A549 (cell line): ENCODE results near the gene TSTD1. TPM values are rescaled to one million over a fixed set of nuclear protein-coding genes. Genes with fewer than 3 reads are reported as not detected.

Experiments used
- ATAC-seq, 2 experiments: fragments of 200-7000 bp in 1 of 2; fragments of >200 bp in 1 of 2; cut with Nextera tagmentation in 1 of 2; cut with Tn5 transposase in 1 of 2; 3 replicates each; pipeline versions ENCODE4 v1.8.0 to v1.9.1; 2018 to 2020; ENCODE audit warnings: mild to moderate bottlenecking in 1 of 2, moderate library complexity in 1 of 2
- CTCF ChIA-PET: fragments of 300-600 bp; sonication (Branson Sonifier 250); formaldehyde crosslinking; extraction: SDS; loops from one replicate; lab custom pipeline; 2021; ENCODE audit warnings: antibody characterized with exemption, inconsistent platforms; lab: Yijun Ruan, JAX
- POLR2A ChIA-PET: fragments of 350-600 bp; formaldehyde crosslinking; extraction: SDS; loops from one replicate; lab custom pipeline; 2021; ENCODE audit warnings: antibody characterized with exemption, inconsistent platforms; lab: Yijun Ruan, JAX
- DNase-seq, 2 experiments: peaks; one replicate each; pipeline versions ENCODE4 v3.0.0 to v3.0.0-alpha.2; 2011 to 2016; ENCODE audit warnings: low read depth in 1 of 2, low spot score in 1 of 2
- FAIRE-seq: peaks from 2 replicates; lab custom pipeline; 2011; peaks lifted over from hg19 to GRCh38; lab: Jason Lieb, UNC
- H3K27ac ChIP-seq, 2 experiments: fragments of >200 bp; sonication (Bioruptor Twin); formaldehyde crosslinking; 3 replicates each; pipeline ENCODE4 v1.5.1; 2016 to 2017
- H3K4me1 ChIP-seq: fragments of >200 bp; sonication (Bioruptor Twin); formaldehyde crosslinking; 3 replicates; pipeline ENCODE4 v1.6.1; 2016
- H3K4me2 ChIP-seq: fragments of >200 bp; sonication (Bioruptor Twin); formaldehyde crosslinking; 3 replicates; pipeline ENCODE4 v1.6.1; 2016
- H3K4me3 ChIP-seq: fragments of >200 bp; sonication (Bioruptor Twin); formaldehyde crosslinking; 3 replicates; pipeline ENCODE4 v1.5.1; 2016
- H3K9me3 ChIP-seq: fragments of >200 bp; sonication (Bioruptor Twin); formaldehyde crosslinking; 3 replicates; pipeline ENCODE4 v1.6.1; 2016
- BCL3 ChIP-seq: fragments of >200 bp; sonication (Bioruptor Twin); formaldehyde crosslinking; IDR thresholded peaks from 3 replicates; pipeline ENCODE4 v1.6.1; 2016
- CBX2 ChIP-seq: fragments of 200-600 bp; sonication (generic); IDR thresholded peaks from 2 replicates; pipeline ENCODE4 v1.6.1; 2016; ENCODE audit warnings: low read depth, mild to moderate bottlenecking, borderline replicate concordance
- CEBPB ChIP-seq, 2 experiments: fragments of >200 bp in 1 of 2; sonication (Bioruptor Twin) in 1 of 2; formaldehyde crosslinking in 1 of 2; IDR thresholded peaks; 2 replicates each; pipeline ENCODE4 v1.6.1; 2012 to 2016
- EHF ChIP-seq: fragments of 250-450 bp; sonication (Bioruptor Pico); IDR thresholded peaks from 2 replicates; pipeline ENCODE4 v1.5.0; 2020; ENCODE audit warnings: mild to moderate bottlenecking
- HES2 ChIP-seq: fragments of >200 bp; sonication (Bioruptor Twin); formaldehyde crosslinking; IDR thresholded peaks from 2 replicates; pipeline ENCODE4 v1.6.1; 2016
- HMGXB4 ChIP-seq: fragments of 250-450 bp; sonication (Bioruptor Pico); IDR thresholded peaks from 2 replicates; pipeline ENCODE4 v1.5.0; 2021; ENCODE audit warnings: mild to moderate bottlenecking, moderate library complexity, borderline replicate concordance
- HOXA7 ChIP-seq: fragments of 250-450 bp; sonication (Bioruptor Pico); IDR thresholded peaks from 2 replicates; pipeline ENCODE4 v1.5.0; 2020; ENCODE audit warnings: mild to moderate bottlenecking, moderate library complexity
- HOXB5 ChIP-seq: fragments of 250-450 bp; sonication (Bioruptor Pico); IDR thresholded peaks from 2 replicates; pipeline ENCODE4 v1.5.0; 2020; ENCODE audit warnings: mild to moderate bottlenecking, moderate library complexity
- JUNB ChIP-seq: fragments of >200 bp; sonication (Bioruptor Twin); formaldehyde crosslinking; IDR thresholded peaks from 2 replicates; pipeline ENCODE4 v1.6.1; 2016
- KDM5A ChIP-seq: fragments of 200-600 bp; sonication (generic); IDR thresholded peaks from 2 replicates; pipeline ENCODE4 v1.6.1; 2016; ENCODE audit warnings: antibody characterized with exemption, mild to moderate bottlenecking
- MAFK ChIP-seq: fragments of 450-650 bp; IDR thresholded peaks from 2 replicates; pipeline ENCODE4 v1.6.1; 2014; ENCODE audit not compliant: partially characterized antibody
- MAZ ChIP-seq: fragments of 150-350 bp; IDR thresholded peaks from 2 replicates; pipeline ENCODE4 v1.6.1; 2014; ENCODE audit warnings: antibody characterized with exemption, low read depth, low read length, borderline replicate concordance
- NFE2L2 ChIP-seq: fragments of 150-350 bp; conservative IDR thresholded peaks from 2 replicates; pipeline ENCODE4 v1.6.1; 2014; ENCODE audit warnings: low read length
- NPAS2 ChIP-seq: fragments of 250-450 bp; sonication (Bioruptor Pico); IDR thresholded peaks from 2 replicates; pipeline ENCODE4 v1.8.0; 2022; ENCODE audit warnings: mild to moderate bottlenecking, moderate library complexity, borderline replicate concordance
- REST ChIP-seq: fragments of 200-600 bp; sonication (generic); IDR thresholded peaks from 2 replicates; pipeline ENCODE4 v1.6.1; 2016; ENCODE audit warnings: antibody characterized with exemption, mild to moderate bottlenecking, moderate library complexity
- TP53 ChIP-seq: fragments of 250-450 bp; sonication (Bioruptor Pico); IDR thresholded peaks from 2 replicates; pipeline ENCODE4 v1.5.0; 2021; ENCODE audit warnings: mild to moderate bottlenecking, moderate library complexity
- USF2 ChIP-seq: fragments of 450-650 bp; IDR thresholded peaks from 2 replicates; pipeline ENCODE4 v1.6.1; 2014; ENCODE audit warnings: antibody characterized with exemption
- WGBS: methylation state at CpG from one replicate; pipeline ENCODE4 v1.1.6; 2017; ENCODE audit errors: missing lambda C conversion rate; 5-methylcytosine and 5-hydroxymethylcytosine counted together
- polyA plus RNA-seq, 4 experiments: library from polyadenylated mRNA; depleted of rRNA in 3 of 4; stranded (reverse); fragments of >200 nt; fragmentation: RNase III in 1 of 4; extraction: RNeasy Plus Mini Kit Qiagen cat#74134 plus additional on column Dnase treatment in 1 of 4; gene quantifications; 2 replicates in 3 of 4; 3 replicates in 1 of 4; pipeline ENCODE4 v1.2.3, GENCODE V29; 2011 to 2017
- TF ChIP-seq, protein P1 (sequence below): IDR thresholded peaks from 2 replicates; pipeline ENCODE4 v1.6.1; 2012

TSTD1 gene
- polyA plus RNA-seq, 2 of the 4 experiments (the other 2 are of a cell fraction): 0.17 TPM; not detected in 1

DNA sequence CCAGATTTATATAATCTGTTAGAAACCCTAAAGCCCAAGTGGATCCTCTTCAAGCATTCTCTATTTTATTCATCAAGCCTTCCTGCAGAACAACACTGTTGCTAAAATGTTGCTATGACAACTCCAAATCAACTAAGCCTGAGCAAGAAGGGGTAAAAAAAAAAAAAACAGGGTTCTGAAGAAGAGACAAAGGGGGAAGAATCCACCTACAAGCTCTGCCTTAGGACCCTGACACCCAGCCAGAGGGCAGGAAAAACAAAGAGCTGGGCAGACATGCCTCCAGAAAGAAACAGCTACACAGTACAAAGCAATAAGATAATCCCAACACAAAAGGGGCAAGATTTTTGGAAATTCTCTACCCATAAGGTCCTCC is 5.8 kb upstream of the TSTD1 start (continued):
- TF ChIP-seq KDM5A: no peak

GRCh38 chr1:161039546-161039945 is 782 bp upstream of the TSTD1 start:
- FAIRE-seq (no peak), DNase-seq (no peak), ATAC-seq (peak in 1 of 2 experiments; percentile 30; a peak in 1 of 6 replicates)
- TF ChIP-seq TP53 (no peak), USF2 (no peak), NFE2L2 (no peak), MAFK (no peak), BCL3 (no peak), JUNB (no peak), HOXA7 (no peak), HOXB5 (CRISPR knock-in tag) (no peak), CBX2 (no peak), CEBPB (IDR thresholded peaks at IDR 0.05) (no peak), KDM5A (no peak), HES2 (no peak), MAZ (no peak), REST (no peak), HMGXB4 (CRISPR knock-in tag) (no peak), NPAS2 (CRISPR knock-in tag) (no peak), EHF (CRISPR knock-in tag) (no peak)
- TF ChIP-seq, protein P1, sequence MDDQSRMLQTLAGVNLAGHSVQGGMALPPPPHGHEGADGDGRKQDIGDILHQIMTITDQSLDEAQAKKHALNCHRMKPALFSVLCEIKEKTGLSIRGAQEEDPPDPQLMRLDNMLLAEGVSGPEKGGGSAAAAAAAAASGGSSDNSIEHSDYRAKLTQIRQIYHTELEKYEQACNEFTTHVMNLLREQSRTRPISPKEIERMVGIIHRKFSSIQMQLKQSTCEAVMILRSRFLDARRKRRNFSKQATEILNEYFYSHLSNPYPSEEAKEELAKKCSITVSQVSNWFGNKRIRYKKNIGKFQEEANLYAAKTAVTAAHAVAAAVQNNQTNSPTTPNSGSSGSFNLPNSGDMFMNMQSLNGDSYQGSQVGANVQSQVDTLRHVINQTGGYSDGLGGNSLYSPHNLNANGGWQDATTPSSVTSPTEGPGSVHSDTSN: no peak
- POLR2A ChIA-PET: interaction anchor here (0.8 to 1.5 kb wide), 2 partner anchors 18 to 42 kb away, joined by 6 to 10 read pairs; no protein-coding TSS in a partner anchor
- Histone ChIP-seq H3K27ac (no peak overlapping the region), H3K4me2 (no peak overlapping the region), H3K4me3 (no peak overlapping the region), H3K9me3 (no peaks in the 10 kb centered on the region), H3K4me1 (peaks cover 5% of the 10 kb centered on the region)
- 93% methylated on average over 2 of the region's 5 CpGs for WGBS
- CTCF ChIA-PET: interaction anchor here (0.7 to 2.0 kb wide), 8 partner anchors 14 to 101 kb away, joined by 3 to 13 read pairs (median 3); no protein-coding TSS in a partner anchor
